Urothelium cell line (cell line): ENCODE data around the gene YDJC.
A peak's percentile ranks its signal among the peaks of the same experiment; 100 is the strongest.
"Not testable (repeated sequence)": the region's sequence is repeated elsewhere in the genome, so short reads cannot be mapped to it uniquely, and the experiment has no call there.

Source experiments
- DNase-seq: peaks from one replicate; pipeline ENCODE4 v3.0.0; 2011; ENCODE audit warnings: low spot score, mixed read lengths
- FAIRE-seq: peaks from 2 replicates; lab custom pipeline; 2011; peaks lifted over from hg19 to GRCh38; lab: Jason Lieb, UNC

YDJC gene

GRCh38 chr22:21633481-21633880 lies 3.7 kb upstream of the YDJC start:
- FAIRE-seq (peak; percentile 13), DNase-seq (no peak)

- DNase-seq (no peak), FAIRE-seq (no peak)
Measured at GRCh38 chr22:21632931-21633330, 3.1 kb upstream of the YDJC start.

GRCh38 chr22:21632237-21632895 lies 2.5 kb upstream of the YDJC start, which contains the start of gene CCDC116:
CCDC116 (plus strand) TSS chr22:21632760; CDS start chr22:21633182, 422 bp downstream.
- DNase-seq (no peak), FAIRE-seq (no peak)

GRCh38 chr22:21631025-21631424 lies 1.2 kb upstream of the YDJC start:
- DNase-seq (no peak), FAIRE-seq (no peak)

GRCh38 chr22:21628386-21629254 lies 1.2 kb downstream of the YDJC start:
- no peak for DNase-seq
- FAIRE-seq: no peak

- DNase-seq: no peak
- FAIRE-seq: peak; percentile 89
Measured at GRCh38 chr22:21626735-21627469, 2.9 kb downstream of the YDJC start.

GRCh38 chr22:21626073-21626734 lies 3.6 kb downstream of the YDJC start:
- no peak for FAIRE-seq
- DNase-seq: no peak

GRCh38 chr22:21624880-21625791 lies 4.7 kb downstream of the YDJC start:
- DNase-seq (no peak), FAIRE-seq (no peak)

- peak; percentile 46 for DNase-seq
- no peak for FAIRE-seq
Measured at GRCh38 chr22:21624120-21624879, 5.5 kb downstream of the YDJC start.

- DNase-seq (no peak), FAIRE-seq (no peak)
Measured at GRCh38 chr22:21623648-21623970, 6.2 kb downstream of the YDJC start.

GRCh38 chr22:21622919-21623647 lies 6.7 kb downstream of the YDJC start:
- no peak for FAIRE-seq

GRCh38 chr22:21622011-21622918 lies 7.6 kb downstream of the YDJC start:
- no peak for FAIRE-seq

More at GRCh38 chr22:21622919-21623647, 6.7 kb downstream of the YDJC start:
- no peak for DNase-seq

GRCh38 chr22:21621025-21621424 lies 8.8 kb downstream of the YDJC start:
- peak; percentile 65 for FAIRE-seq
- no peak for DNase-seq

More at GRCh38 chr22:21622011-21622918, 7.6 kb downstream of the YDJC start:
- DNase-seq: no peak

GRCh38 chr22:21617337-21617736 lies 12.5 kb downstream of the YDJC start:
- not testable (repeated sequence) for FAIRE-seq, DNase-seq

GRCh38 chr22:21615731-21616130 lies 14.1 kb downstream of the YDJC start:
- FAIRE-seq (peak; percentile 20), DNase-seq (no peak)

GRCh38 chr22:21613553-21614233 lies 16.1 kb downstream of the YDJC start:
- DNase-seq: no peak
- FAIRE-seq: no peak

GRCh38 chr22:21612858-21613257 lies 17.0 kb downstream of the YDJC start:
- FAIRE-seq (no peak), DNase-seq (no peak)
